Ovary (tissue), 9 donors: Measurements from ENCODE around the gene TSSK6. TPM values are rescaled to one million over a fixed set of nuclear protein-coding genes. Genes with fewer than 3 reads are reported as not detected.

ENCODE experiments used
- DNase-seq, 5 donors: peaks; one replicate each; pipeline ENCODE4 v3.0.0-alpha.2; 2019 to 2020
- H3K27ac ChIP-seq, 2 donors: fragments of 200-600 bp; one replicate each; pipeline versions ENCODE4 v1.5.1 to v1.8.0; 2019 to 2022
- H3K27me3 ChIP-seq: fragments of 200-600 bp; one replicate; pipeline ENCODE4 v1.8.0; 2022
- H3K36me3 ChIP-seq: fragments of 200-600 bp; sonication (generic); one replicate; pipeline ENCODE4 v1.5.1; 2019
- H3K4me1 ChIP-seq: one replicate; pipeline ENCODE4 v1.8.1; 2013; ENCODE audit warnings: mild to moderate bottlenecking, moderate library complexity; ENCODE audit not compliant: insufficient read depth
- H3K4me3 ChIP-seq: fragments of 200-600 bp; sonication (generic); one replicate; pipeline ENCODE4 v1.5.1; 2017
- H3K9me3 ChIP-seq, 2 donors: fragments of 200-600 bp in 1 of 2; sonication (generic) in 1 of 2; one replicate each; pipeline versions ENCODE4 v1.5.1 to v1.8.1; 2013 to 2019; ENCODE audit warnings: mild to moderate bottlenecking in 1 of 2, moderate library complexity in 1 of 2
- EP300 ChIP-seq: sonication (generic); formaldehyde crosslinking; IDR thresholded peaks from one replicate; pipeline ENCODE4 v1.6.1; 2017; ENCODE audit warnings: antibody characterized with exemption
- POLR2A ChIP-seq: fragments of 450-650 bp; IDR thresholded peaks from one replicate; pipeline ENCODE4 v1.6.1; 2017; ENCODE audit warnings: antibody characterized with exemption, mild to moderate bottlenecking, moderate library complexity
- WGBS, 3 donors: extraction: QIAGEN DNeasy Blood & Tissue Kit in 1 of 3; methylation state at CpG; one replicate each; pipeline versions ENCODE4 v1.1.5 to v1.1.7; 2013 to 2017; 5-methylcytosine and 5-hydroxymethylcytosine counted together
- intact Hi-C, 4 donors: fragments of 100-400 bp; cut with DNase I; formaldehyde crosslinking; loops; one replicate each; pipeline versions ENCODE4 v1.11.0 to v1.15.1; 2022 to 2023
- polyA plus RNA-seq, 2 donors: library from polyadenylated mRNA; stranded (reverse); fragments of 200-250 nt in 1 of 2; fragments of 350-450 nt in 1 of 2; fragmentation: Illumina TruSeq in 1 of 2; extraction: RNeasy Lipid Tissue Mini Kit (QIAGEN cat#74804) in 1 of 2; gene quantifications; one replicate each; pipeline ENCODE4 v1.2.3, GENCODE V29; 2013 to 2014
- total RNA-seq, 7 donors: library from RNA; depleted of rRNA in 2 of 7; stranded (reverse); fragments of >200 nt in 2 of 7; fragmentation: NEBNext Ultra II Directional in 3 of 7; extraction: Animal tissue kit (Norgen Biotek cat#: 25700) in 3 of 7; gene quantifications; one replicate each; pipeline versions ENCODE4 v1.1.0 to v1.2.4, GENCODE V29; 2016 to 2023
- TF ChIP-seq, protein P1 (sequence below), 3 donors: fragments of 450-650 bp in 2 of 3; fragments of 200-600 bp in 1 of 3; IDR thresholded peaks; one replicate each; pipeline versions ENCODE4 v1.5.1 to v1.8.0; 2016 to 2022; ENCODE audit warnings: antibody characterized with exemption in 3 of 3, mild to moderate bottlenecking in 1 of 3
- donor health status: DM: no; HTN: no; CAD: no; lungs with moderate emphysema.
- donor health status: DM: no; HTN: no; CAD: no.
- donor health status: Bipolar disorder and iron deficiency.
- donor health status: DM: yes; HTN: yes; CAD: no.
- donor health status: DM: no; HTN: no; CAD: no.
- donor health status: DM: yes; HTN: yes; CAD: no.

Gene TSSK6
- total and polyA plus RNA-seq, 9 donors = 0.76 to 2.5 (median 1.1) TPM; not detected in 1

DNA sequence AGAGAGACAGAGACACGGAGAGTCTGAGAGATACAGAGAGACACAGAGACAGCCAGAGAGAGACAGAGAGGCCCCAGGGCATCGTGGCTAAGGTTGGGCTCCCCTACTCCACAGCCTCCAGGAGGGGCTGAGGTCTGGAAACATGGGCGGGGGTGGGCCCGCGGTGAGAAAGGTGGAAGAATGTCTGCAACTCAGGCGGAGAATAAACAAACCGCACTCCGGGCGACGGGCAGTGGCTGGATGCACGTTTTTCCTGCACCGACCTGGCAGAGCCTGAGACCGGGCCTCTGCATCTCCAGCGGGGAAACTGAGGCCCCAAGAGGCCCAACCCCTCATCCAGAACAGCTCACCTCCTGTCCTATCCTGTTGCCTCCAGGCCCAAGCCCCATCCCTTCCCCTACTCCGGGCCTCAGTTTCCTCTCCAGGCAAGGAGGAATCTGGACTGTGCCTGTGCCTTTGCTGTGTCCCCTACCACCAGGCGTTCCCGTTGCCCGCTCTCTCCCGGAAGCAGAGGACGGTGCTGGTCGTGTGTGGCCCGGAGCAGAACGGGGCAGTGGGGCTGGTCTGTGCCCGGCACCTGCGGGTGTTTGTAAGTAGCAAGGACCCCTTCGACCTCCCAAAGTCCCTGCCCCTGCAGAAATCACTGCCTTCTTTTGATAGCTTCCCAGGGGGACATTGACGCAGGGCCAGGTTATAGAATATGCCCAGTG is 19.4 kb upstream of the TSSK6 start:
- peaks cover 7% of the 10 kb centered on the region for H3K4me1 ChIP-seq
- peak in 1 of 5 donors; percentile 24 for DNase-seq
- WGBS, 3 donors = 70 to 76% (median 72%) methylated on average over 27 of the region's 27 CpGs
- H3K27me3 ChIP-seq = no peaks in the 10 kb centered on the region
- no peaks in the 10 kb centered on the region for H3K9me3 ChIP-seq
- H3K27ac ChIP-seq = no peak overlapping the region
- no peak for TF ChIP-seq POLR2A
- TF ChIP-seq EP300 = no peak
- TF ChIP-seq, protein P1, sequence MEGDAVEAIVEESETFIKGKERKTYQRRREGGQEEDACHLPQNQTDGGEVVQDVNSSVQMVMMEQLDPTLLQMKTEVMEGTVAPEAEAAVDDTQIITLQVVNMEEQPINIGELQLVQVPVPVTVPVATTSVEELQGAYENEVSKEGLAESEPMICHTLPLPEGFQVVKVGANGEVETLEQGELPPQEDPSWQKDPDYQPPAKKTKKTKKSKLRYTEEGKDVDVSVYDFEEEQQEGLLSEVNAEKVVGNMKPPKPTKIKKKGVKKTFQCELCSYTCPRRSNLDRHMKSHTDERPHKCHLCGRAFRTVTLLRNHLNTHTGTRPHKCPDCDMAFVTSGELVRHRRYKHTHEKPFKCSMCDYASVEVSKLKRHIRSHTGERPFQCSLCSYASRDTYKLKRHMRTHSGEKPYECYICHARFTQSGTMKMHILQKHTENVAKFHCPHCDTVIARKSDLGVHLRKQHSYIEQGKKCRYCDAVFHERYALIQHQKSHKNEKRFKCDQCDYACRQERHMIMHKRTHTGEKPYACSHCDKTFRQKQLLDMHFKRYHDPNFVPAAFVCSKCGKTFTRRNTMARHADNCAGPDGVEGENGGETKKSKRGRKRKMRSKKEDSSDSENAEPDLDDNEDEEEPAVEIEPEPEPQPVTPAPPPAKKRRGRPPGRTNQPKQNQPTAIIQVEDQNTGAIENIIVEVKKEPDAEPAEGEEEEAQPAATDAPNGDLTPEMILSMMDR (IDR thresholded peaks at IDR 0.05) = no peak
- H3K36me3 ChIP-seq = no peaks in the 10 kb centered on the region
- intact Hi-C loops = loop anchor here in 2 of 4 donors (5.0 kb wide), 2 partner anchors 108 to 423 kb away; partner anchors contain the start of gene GMIP (in 1 of the 2)
- H3K4me3 ChIP-seq = no peak overlapping the region

DNA sequence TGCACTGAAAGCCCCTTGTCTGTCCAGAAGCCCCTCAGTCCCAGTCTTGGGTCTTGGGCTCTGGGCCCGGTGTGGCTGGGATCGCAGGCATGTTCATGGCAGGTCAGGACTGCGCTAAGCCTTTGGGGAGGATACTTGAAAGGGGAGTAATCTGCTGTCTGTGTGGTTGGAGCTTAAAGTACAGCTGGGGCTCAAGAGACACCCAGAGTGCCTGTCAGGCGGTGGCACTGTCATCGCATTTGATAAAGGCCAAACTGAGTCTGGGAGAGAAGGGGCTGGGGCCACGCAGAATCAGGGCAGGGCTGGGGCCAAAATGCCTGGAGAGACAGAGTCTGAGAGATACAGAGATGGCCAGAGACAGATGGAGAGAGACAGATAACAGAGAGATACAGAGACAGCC is 18.5 kb upstream of the TSSK6 start:
- no peak for TF ChIP-seq POLR2A
- no peak for TF ChIP-seq EP300
- TF ChIP-seq, protein P1 (IDR thresholded peaks at IDR 0.05) = no peak
- no peaks in the 10 kb centered on the region for H3K27me3 ChIP-seq
- no peak overlapping the region for H3K4me3 ChIP-seq
- H3K36me3 ChIP-seq = no peaks in the 10 kb centered on the region
- 64 to 70% (median 66%) methylated on average over 6 of the region's 6 CpGs for WGBS, 3 donors
- peaks cover 7% of the 10 kb centered on the region for H3K4me1 ChIP-seq
- intact Hi-C loops = loop anchor here in 3 of 4 donors (2.0 to 5.0 kb wide), 4 partner anchors 108 to 425 kb away; partner anchors contain the start of gene GMIP (in 2 of the 3)
- DNase-seq = no peak
- no peak overlapping the region for H3K27ac ChIP-seq
- H3K9me3 ChIP-seq = no peaks in the 10 kb centered on the region

DNA sequence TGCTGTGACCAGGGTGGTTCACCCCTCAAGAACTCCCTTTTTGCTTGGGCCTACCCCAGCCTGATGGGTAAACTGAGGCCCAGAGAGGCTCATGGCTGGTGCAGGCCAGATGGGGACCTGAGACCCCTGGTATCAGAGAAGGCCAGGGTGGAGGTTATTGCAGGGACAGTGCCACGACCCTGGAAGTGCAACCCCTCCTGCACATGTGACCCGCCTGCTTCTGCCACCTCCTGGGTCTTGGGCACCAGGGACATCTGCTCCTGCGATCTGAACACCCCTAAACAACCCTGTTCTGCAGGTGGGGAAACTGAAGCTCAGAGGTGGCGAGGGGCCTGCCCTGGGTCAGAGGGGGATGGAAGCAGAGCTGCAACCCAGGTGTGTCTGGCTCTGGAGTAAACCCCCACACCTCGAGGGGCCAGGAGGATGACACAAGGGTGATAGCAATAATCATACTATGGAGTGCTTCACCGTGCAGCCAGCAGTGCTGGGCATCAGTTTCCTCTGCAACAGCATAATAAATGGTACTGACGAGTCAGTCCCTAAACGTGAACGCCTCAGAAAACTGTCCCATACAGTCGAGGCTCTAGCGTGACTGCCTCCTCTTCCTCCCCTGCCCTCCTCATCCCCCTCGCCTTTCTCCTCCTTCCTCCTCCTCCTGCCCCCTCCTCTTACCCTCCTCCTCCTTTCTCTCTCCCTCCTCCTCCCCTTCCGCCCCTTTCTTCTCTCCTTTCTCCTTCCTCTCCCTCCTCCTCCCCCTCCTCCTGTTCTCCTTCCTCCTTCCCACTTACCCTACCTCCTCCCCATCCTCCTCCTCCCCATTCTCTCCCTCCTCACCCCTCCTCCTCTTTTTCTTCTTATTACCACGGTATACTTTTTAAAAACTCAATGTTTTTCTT is 17.7 kb upstream of the TSSK6 start:
- 51 to 61% (median 58%) methylated on average over 14 of the region's 14 CpGs for WGBS, 3 donors
- DNase-seq = no peak
- intact Hi-C loops = loop anchor here in 3 of 4 donors (1.0 to 5.0 kb wide), 5 partner anchors 109 to 426 kb away; partner anchors contain the start of gene GMIP (in 3 of the 3)

More for the DNA sequence above, 17.7 kb upstream of the TSSK6 start:
- Histone ChIP-seq H3K36me3 (no peaks in the 10 kb centered on the region), H3K4me3 (no peak overlapping the region), H3K27ac (no peak overlapping the region), H3K4me1 (peaks cover 3% of the 10 kb centered on the region), H3K27me3 (no peaks in the 10 kb centered on the region), H3K9me3 (no peaks in the 10 kb centered on the region)
- TF ChIP-seq POLR2A (no peak), EP300 (no peak)
- TF ChIP-seq, protein P1 (IDR thresholded peaks at IDR 0.05) = no peak
